Choroid plexus epithelial cell (primary cell): ENCODE data around the gene TECPR1.
A peak's percentile ranks its signal among the peaks of the same experiment; 100 is the strongest.

Experiments
- DNase-seq: peaks from one replicate; pipeline ENCODE4 v3.0.0-alpha.2; 2010; ENCODE audit warnings: low read depth
- H3K4me3 ChIP-seq: 2 replicates; pipeline ENCODE4 v1.5.1; 2011; ENCODE audit warnings: low read depth, mild to moderate bottlenecking, control low read depth, low read length, moderate library complexity
- CTCF ChIP-seq: conservative IDR thresholded peaks from 2 replicates; pipeline ENCODE4 v1.5.1; 2011; ENCODE audit warnings: low read depth, mild to moderate bottlenecking, control low read depth, inconsistent platforms, low read length, moderate library complexity

Gene TECPR1

GRCh38 chr7:98236355-98237185, 15.5 kb downstream of the TECPR1 start:
- TF ChIP-seq CTCF, result no peak
- H3K4me3 ChIP-seq, result no peak overlapping the region
- no peak for DNase-seq

DNA sequence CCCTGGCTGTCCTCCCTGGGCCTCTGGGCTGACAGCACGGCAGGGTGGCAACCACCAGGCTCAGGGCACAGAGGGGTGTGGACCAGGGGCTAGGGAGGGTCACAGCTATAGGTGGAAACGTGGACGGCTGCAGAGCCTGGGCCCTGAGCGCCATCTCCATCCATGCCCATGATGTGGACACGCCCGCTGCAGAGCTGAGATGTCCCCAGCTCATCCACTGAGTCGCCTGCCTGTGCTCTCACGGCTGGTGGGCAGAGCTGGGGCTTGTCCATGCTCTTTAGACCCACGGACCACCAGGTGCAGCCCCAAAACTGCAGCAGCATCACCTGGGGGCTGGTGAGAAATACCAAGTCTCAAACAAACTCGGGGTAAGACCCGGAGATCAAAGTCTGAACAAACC, 16.1 kb downstream of the TECPR1 start:
- no peak for TF ChIP-seq CTCF

DNA sequence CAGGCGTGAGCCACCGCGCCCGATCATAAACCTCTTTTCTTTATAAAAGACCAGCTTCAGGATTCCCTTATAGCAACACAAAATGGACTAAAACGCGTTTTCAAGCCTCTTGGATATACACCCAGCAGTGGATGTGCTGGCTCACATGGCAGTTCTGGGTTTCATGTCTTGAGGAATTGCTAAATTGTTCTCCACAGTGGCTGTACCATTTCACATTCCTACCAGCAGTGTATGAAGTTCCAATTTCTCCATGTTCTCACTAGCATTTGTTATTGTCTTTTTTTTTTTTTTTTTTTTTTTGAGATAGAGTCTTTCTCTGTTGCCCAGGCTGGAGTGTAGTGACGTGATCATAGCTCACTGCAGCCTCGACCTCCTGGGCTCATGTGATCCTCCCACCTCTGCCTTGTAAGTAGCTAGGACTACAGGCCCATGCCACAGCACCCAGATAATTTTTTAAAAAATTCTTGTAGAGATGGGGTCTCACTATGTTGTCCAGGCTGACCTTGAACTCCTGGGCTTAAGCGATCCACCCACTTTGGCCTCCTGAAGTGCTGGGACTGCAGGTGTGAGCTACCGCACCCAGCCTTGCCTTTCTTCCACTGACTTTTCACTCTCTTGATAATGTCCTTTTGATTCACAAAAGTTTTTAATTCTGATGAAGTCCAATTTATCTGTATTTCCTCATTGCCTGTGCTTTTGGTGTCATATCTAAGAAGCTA, 17.4 kb downstream of the TECPR1 start:
- peak; percentile 59 for DNase-seq
- TF ChIP-seq CTCF, result peak; percentile 37

More for the DNA sequence above, 16.1 kb downstream of the TECPR1 start:
- no peak for DNase-seq
- H3K4me3 ChIP-seq, result no peak overlapping the region

DNA sequence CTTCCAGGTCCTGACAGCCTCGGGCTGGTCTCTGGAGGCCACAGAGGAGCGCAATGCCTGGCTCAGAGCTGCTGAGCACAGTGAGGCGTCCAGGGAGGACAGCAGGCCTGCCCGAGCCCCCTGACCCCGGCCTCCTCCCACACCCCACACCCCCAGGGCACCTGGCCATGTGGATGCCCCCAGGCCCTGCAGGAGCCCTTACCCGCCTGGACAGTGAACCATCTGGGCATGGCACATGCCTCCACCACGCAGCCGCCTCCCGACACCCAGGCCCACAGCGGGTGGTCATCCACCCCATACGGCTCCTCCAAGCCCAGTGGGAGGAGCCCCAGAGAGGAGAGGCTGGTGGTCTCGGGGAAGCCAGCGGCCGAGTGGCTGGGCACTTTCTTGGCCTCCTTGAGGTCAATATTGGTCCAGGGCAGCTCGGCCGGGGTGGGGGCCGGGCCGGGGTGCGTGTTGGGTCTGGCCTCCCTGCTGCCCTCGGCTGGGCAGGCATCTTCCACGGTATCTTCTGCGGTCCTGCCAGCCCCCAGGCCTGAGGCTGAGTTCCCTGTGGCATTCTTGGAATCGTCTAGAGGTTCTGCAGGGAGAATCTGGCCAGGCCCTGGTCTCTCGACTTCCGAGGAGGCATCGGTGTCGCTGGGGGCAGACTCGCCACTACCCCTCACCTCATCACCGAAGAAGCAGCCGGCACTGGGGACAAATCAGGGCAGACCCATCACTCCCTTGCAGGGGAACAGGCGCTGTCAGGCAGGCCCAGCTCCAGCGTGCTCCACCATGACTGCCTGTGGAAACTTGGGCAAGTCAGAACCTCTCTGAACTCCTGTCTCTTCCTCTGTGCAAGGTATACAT, 18.6 kb downstream of the TECPR1 start:
- no peak for TF ChIP-seq CTCF

More for the DNA sequence above, 17.4 kb downstream of the TECPR1 start:
- H3K4me3 ChIP-seq, result no peak overlapping the region

DNA sequence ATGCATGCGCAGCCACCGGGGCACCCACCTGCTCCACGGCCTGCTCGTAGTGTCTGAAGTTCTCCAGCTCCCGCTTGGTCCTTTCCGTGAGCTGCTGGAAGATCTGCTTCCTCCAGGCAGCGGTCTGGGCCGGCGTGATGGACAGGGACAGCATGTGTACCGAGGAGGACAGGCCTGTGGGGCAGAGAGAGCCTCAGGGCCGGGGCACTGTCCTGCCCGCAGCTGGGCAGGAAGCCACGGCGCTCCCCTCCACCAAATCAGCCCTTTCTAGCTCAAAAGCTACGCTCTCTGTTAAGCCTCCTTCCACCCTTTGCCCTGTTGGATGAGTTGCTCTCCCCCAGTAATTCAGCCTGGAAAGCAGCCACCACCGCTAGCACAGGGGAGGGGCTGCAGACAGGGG, 19.2 kb downstream of the TECPR1 start:
- no peak for TF ChIP-seq CTCF
- no peak for DNase-seq
- no peak overlapping the region for H3K4me3 ChIP-seq

More for the DNA sequence above, 18.6 kb downstream of the TECPR1 start:
- no peak overlapping the region for H3K4me3 ChIP-seq
- no peak for DNase-seq

- H3K4me3 ChIP-seq, result no peak overlapping the region
- TF ChIP-seq CTCF, result no peak
- DNase-seq, result no peak
Measured at GRCh38 chr7:98232263-98232585, 19.8 kb downstream of the TECPR1 start.
